GM23338 (cell line): ENCODE measurements around the gene FHDC1. TPM values are rescaled to one million over a fixed set of nuclear protein-coding genes. Genes with fewer than 3 reads are reported as not detected.

Source experiments
- ATAC-seq: fragments of 200-7000 bp; cut with Tn5 transposase; 3 replicates; pipeline ENCODE4 v1.9.1; 2020
- DNase-seq: peaks from one replicate; pipeline ENCODE4 v3.0.0-alpha.2; 2015; ENCODE audit warnings: low spot score
- H2AFZ ChIP-seq: fragments of 200-600 bp; sonication (generic); 2 replicates; pipeline ENCODE4 v1.8.0; 2016; ENCODE audit warnings: antibody characterized with exemption, mild to moderate bottlenecking, moderate library complexity
- H3F3A ChIP-seq: fragments of 200-600 bp; sonication (generic); replicated peaks from 2 replicates; pipeline ENCODE4 v1.8.0; 2017; ENCODE audit warnings: antibody characterized with exemption, mixed run types, low read depth
- H3K27ac ChIP-seq: fragments of 200-600 bp; sonication (generic); 2 replicates; pipeline ENCODE4 v1.6.1; 2016; ENCODE audit warnings: low read depth
- H3K27me3 ChIP-seq: fragments of 200-600 bp; sonication (generic); 2 replicates; pipeline ENCODE4 v1.8.0; 2016; ENCODE audit warnings: mild to moderate bottlenecking, mixed run types, moderate library complexity; ENCODE audit not compliant: insufficient read depth
- H3K36me3 ChIP-seq: fragments of 200-600 bp; sonication (generic); 2 replicates; pipeline ENCODE4 v1.8.0; 2016; ENCODE audit warnings: mild to moderate bottlenecking; ENCODE audit not compliant: insufficient read depth
- H3K4me1 ChIP-seq: fragments of 200-600 bp; sonication (generic); 2 replicates; pipeline ENCODE4 v1.8.0; 2016; ENCODE audit warnings: mild to moderate bottlenecking, moderate library complexity; ENCODE audit not compliant: insufficient read depth
- H3K4me2 ChIP-seq: fragments of 200-600 bp; sonication (generic); 2 replicates; pipeline ENCODE4 v1.7.1; 2017; ENCODE audit warnings: mixed run types
- H3K4me3 ChIP-seq: fragments of 200-600 bp; sonication (generic); 2 replicates; pipeline ENCODE4 v1.6.1; 2016; ENCODE audit warnings: mixed run types
- H3K79me2 ChIP-seq: fragments of 200-600 bp; sonication (generic); replicated peaks from 2 replicates; pipeline ENCODE4 v1.8.0; 2017; ENCODE audit warnings: mild to moderate bottlenecking; ENCODE audit not compliant: insufficient read depth
- H3K9me2 ChIP-seq: fragments of 200-600 bp; sonication (generic); 2 replicates; pipeline ENCODE4 v1.8.0; 2017; ENCODE audit not compliant: insufficient read depth
- H4K20me1 ChIP-seq: fragments of 200-600 bp; sonication (generic); replicated peaks from 2 replicates; pipeline ENCODE4 v1.8.0; 2017; ENCODE audit warnings: mild to moderate bottlenecking; ENCODE audit not compliant: insufficient read depth
- H3K27ac Mint-ChIP-seq: 2 replicates; pipeline ENCODE4 v1.8.0; 2020; ENCODE audit warnings: inconsistent platforms, mild to moderate bottlenecking, moderate library complexity, mixed read lengths
- H3K27me3 Mint-ChIP-seq: 3 replicates; pipeline ENCODE4 v1.8.0; 2022; ENCODE audit warnings: low read depth, mild to moderate bottlenecking, moderate library complexity, mixed read lengths, inconsistent platforms; ENCODE audit not compliant: insufficient read depth, poor library complexity
- H3K36me3 Mint-ChIP-seq: 3 replicates; pipeline ENCODE4 v1.8.0; 2021; ENCODE audit warnings: low read depth, mild to moderate bottlenecking, inconsistent platforms, moderate library complexity, mixed read lengths
- H3K4me1 Mint-ChIP-seq: 3 replicates; pipeline ENCODE4 v1.8.0; 2020; ENCODE audit warnings: mild to moderate bottlenecking, inconsistent platforms, mixed read lengths
- H3K4me3 Mint-ChIP-seq: 3 replicates; pipeline ENCODE4 v1.8.0; 2021; ENCODE audit warnings: moderate library complexity, mild to moderate bottlenecking, inconsistent platforms, mixed read lengths
- H3K9me3 Mint-ChIP-seq: 3 replicates; pipeline ENCODE4 v1.8.0; 2020; ENCODE audit warnings: moderate library complexity, mild to moderate bottlenecking, inconsistent platforms, mixed read lengths
- CREB1 ChIP-seq: fragments of 250-450 bp; sonication (Bioruptor Pico); IDR thresholded peaks from 2 replicates; pipeline ENCODE4 v1.5.0; 2020; ENCODE audit warnings: low read depth, mild to moderate bottlenecking, moderate library complexity
- CTCF ChIP-seq, 2 experiments: fragments of 200-600 bp in 1 of 2; sonication (generic) in 1 of 2; conservative IDR thresholded peaks; 2 replicates each; pipeline versions ENCODE4 v1.5.1 to v1.6.1; 2016 to 2017; ENCODE audit warnings: antibody characterized with exemption in 2 of 2, low read depth in 2 of 2, mild to moderate bottlenecking in 2 of 2, moderate library complexity in 1 of 2
- JUNB ChIP-seq: IDR thresholded peaks from one replicate; pipeline ENCODE4 v1.6.1; 2016; ENCODE audit warnings: antibody characterized with exemption; ENCODE audit not compliant: unreplicated experiment
- NANOG ChIP-seq: IDR thresholded peaks from 2 replicates; pipeline ENCODE4 v1.6.1; 2016; ENCODE audit warnings: antibody characterized with exemption, borderline replicate concordance
- POLR2AphosphoS5 ChIP-seq: IDR thresholded peaks from 2 replicates; pipeline ENCODE4 v1.6.1; 2016; ENCODE audit warnings: antibody characterized with exemption, low read depth
- REST ChIP-seq: IDR thresholded peaks from one replicate; pipeline ENCODE4 v1.6.1; 2018; ENCODE audit warnings: antibody characterized with exemption; ENCODE audit not compliant: unreplicated experiment
- ZNF331 ChIP-seq: fragments of 250-450 bp; sonication (Bioruptor Pico); IDR thresholded peaks from 2 replicates; pipeline ENCODE4 v1.5.0; 2020; ENCODE audit warnings: low read depth, mild to moderate bottlenecking, moderate library complexity
- polyA plus RNA-seq: library from polyadenylated mRNA; unstranded; fragments of >200 nt; fragmentation: Nextera tagmentation; extraction: Ambion mirVana; gene quantifications from 2 replicates; pipeline ENCODE4 v1.2.1, GENCODE V29; 2016
- total RNA-seq: library from RNA; depleted of rRNA; stranded (reverse); fragments of >200 nt; shearing (Covaris generic); gene quantifications from 2 replicates; pipeline ENCODE4 v1.2.3, GENCODE V29; 2014

Gene FHDC1
- total and polyA plus RNA-seq, 2 experiments from 2014 or later: 9.5 to 22.8 TPM

GRCh38 chr4:152921284-152921683 lies 14.8 kb upstream of the FHDC1 start:
- Histone ChIP-seq H3K27ac (no peak overlapping the region), H3K36me3 (peaks cover 27% of the 10 kb centered on the region), H4K20me1 (no peaks in the 10 kb centered on the region), H3K9me2 (no peaks in the 10 kb centered on the region), H3K79me2 (no peaks in the 10 kb centered on the region), H2AFZ (no peak overlapping the region), H3F3A (no peaks in the 10 kb centered on the region), H3K4me2 (no peak overlapping the region), H3K4me3 (no peak overlapping the region), H3K4me1 (peaks cover 10% of the 10 kb centered on the region), H3K27me3 (no peaks in the 10 kb centered on the region)
- no peak for ATAC-seq
- Mint-ChIP-seq H3K27ac (no peak overlapping the region), H3K4me3 (no peak overlapping the region), H3K4me1 (peaks cover 8% of the 10 kb centered on the region), H3K9me3 (peaks cover 41% of the 10 kb centered on the region), H3K36me3 (peaks cover 45% of the 10 kb centered on the region), H3K27me3 (peaks cover 5% of the 10 kb centered on the region)
- TF ChIP-seq ZNF331 (CRISPR knock-in tag) (no peak), REST (no peak), CTCF (conservative IDR thresholded peaks at IDR 0.05; ENCODE audit: low read depth in 2 of 2) (no peak)
- no peak for DNase-seq

GRCh38 chr4:152925851-152926250 lies 10.3 kb upstream of the FHDC1 start:
- H3K4me3 Mint-ChIP-seq: no peak overlapping the region
- peak overlapping the region; percentile 69 for H3K27ac Mint-ChIP-seq
- peaks cover 11% of the 10 kb centered on the region; the same call in 2 of the 3 replicates for H3K36me3 Mint-ChIP-seq
- Histone ChIP-seq H3K27ac (peak overlapping the region; percentile 82), H3K4me3 (no peak overlapping the region), H3K27me3 (no peaks in the 10 kb centered on the region), H4K20me1 (no peaks in the 10 kb centered on the region), H3K79me2 (no peaks in the 10 kb centered on the region), H2AFZ (no peak overlapping the region), H3K36me3 (peaks cover 4% of the 10 kb centered on the region; the same call in 1 of the 2 replicates), H3K4me2 (0 out of 2 replicates have a peak overlapping the region, but pooled peaks have one; percentile 1), H3K4me1 (peaks cover 48% of the 10 kb centered on the region), H3K9me2 (no peaks in the 10 kb centered on the region; the same call in 1 of the 2 replicates), H3F3A (no peaks in the 10 kb centered on the region)
- DNase-seq: peak; percentile 10
- peaks cover 6% of the 10 kb centered on the region for H3K27me3 Mint-ChIP-seq
- peaks cover 50% of the 10 kb centered on the region for H3K4me1 Mint-ChIP-seq
- peaks cover 10% of the 10 kb centered on the region for H3K9me3 Mint-ChIP-seq
- ATAC-seq: no peak
- TF ChIP-seq REST (no peak), NANOG (no peak), CREB1 (CRISPR knock-in tag) (no peak), POLR2AphosphoS5 (no peak), CTCF (conservative IDR thresholded peaks at IDR 0.05; ENCODE audit: low read depth in 2 of 2) (no peak), JUNB (no peak)
